ENCODE data around the gene EIF5AL1. TPM values are rescaled to one million over a fixed set of nuclear protein-coding genes. Genes with fewer than 3 reads are reported as not detected.

EIF5AL1 gene
- total and polyA plus RNA-seq, 10 of the 15 experiments (the other 5 are each of a cell fraction or from before 2014, with no cell fraction given), result 0.02 to 8.3 (median 0.45) TPM; not detected in 1

DNA sequence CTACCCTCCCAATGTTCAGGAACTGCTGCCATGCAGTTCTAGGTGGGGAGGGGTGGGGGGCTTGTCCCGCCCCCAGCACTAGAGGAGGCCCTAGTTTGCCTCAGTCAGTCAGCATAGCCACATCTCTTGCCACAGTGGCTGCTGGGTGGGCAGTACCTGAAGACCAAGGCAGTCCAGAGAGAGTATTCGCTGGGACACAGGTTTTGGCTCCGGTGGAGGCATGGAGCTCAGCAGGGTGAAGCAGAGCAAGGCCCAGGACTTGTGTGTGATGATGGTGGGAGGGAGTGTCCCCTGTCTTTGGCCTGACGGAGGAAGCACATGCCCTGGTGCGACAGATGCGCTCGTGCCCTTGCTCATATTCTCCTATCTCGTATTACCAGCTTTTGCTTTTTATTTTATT, 42.2 kb upstream of the EIF5AL1 start:
- Histone ChIP-seq H3K27me3 (replicated peaks in 1 of 2; ENCODE audit: control insufficient read depth in 2 of 2, insufficient read depth in 2 of 2, low read length in 1 of 2) (no peaks in the 10 kb centered on the region), H3K27ac (ENCODE audit: control insufficient read depth, insufficient read depth) (no peak overlapping the region), H2AFZ (ENCODE audit: control insufficient read depth, low read depth, low read length) (no peak overlapping the region), H3K9ac (ENCODE audit: control insufficient read depth, insufficient read depth, low read length) (no peak overlapping the region), H3K4me1 (ENCODE audit: control insufficient read depth, insufficient read depth, low read length) (no peaks in the 10 kb centered on the region), H3K79me2 (ENCODE audit: control insufficient read depth, insufficient read depth, low read length) (no peaks in the 10 kb centered on the region), H3K36me3 (ENCODE audit: control insufficient read depth in 2 of 2, insufficient read depth in 2 of 2, low read length in 1 of 2) (no peaks in the 10 kb centered on the region), H3K9me3 (replicated peaks; ENCODE audit: control insufficient read depth, insufficient read depth, low read length) (no peaks in the 10 kb centered on the region), H3K4me3 (no peak overlapping the region), H3K4me2 (ENCODE audit: control insufficient read depth, insufficient read depth) (no peak overlapping the region), H4K20me1 (ENCODE audit: control insufficient read depth, insufficient read depth) (no peaks in the 10 kb centered on the region)
- ChIA-PET CTCF (interaction anchor here (0.9 to 4.1 kb wide), 5 partner anchors 11 to 97 kb away, joined by 3 to 44 read pairs (median 6); no protein-coding TSS in a partner anchor), SMC1A (ENCODE audit: uncharacterized antibody, unreplicated experiment) (interaction anchor here (1.1 to 3.8 kb wide), 2 partner anchors 9 to 96 kb away, joined by 3 to 28 read pairs; no protein-coding TSS in a partner anchor), RAD21 (ENCODE audit: unreplicated experiment) (interaction anchor here (4.5 kb wide), 1 partner anchor 96 kb away, joined by 25 read pairs; no protein-coding TSS in a partner anchor), POLR2A (no interaction called here)
- DNase-seq (ENCODE audit: low read depth, low spot score) (no peak), FAIRE-seq (no peak), ATAC-seq (no peak)
- intact Hi-C loops (cut with micrococcal nuclease; ENCODE audit: unreplicated experiment) (no loop called here), in situ Hi-C loops (cut with MboI) (no loop called here)
- 38% methylated on average over 8 of the region's 8 CpGs for WGBS (ENCODE audit: insufficient coverage, insufficient replicate concordance, low lambda C conversion rate, missing lambda C conversion rate)
- no TSS peak for BruUV-seq (replicated peaks)
- TF ChIP-seq TCF3 (IDR thresholded peaks at IDR 0.05; ENCODE audit: borderline replicate concordance, insufficient read depth, low read depth, low read length) (no peak), ETV6 (conservative IDR thresholded peaks at IDR 0.05 in 1 of 2, IDR thresholded peaks at IDR 0.05 in 1 of 2; ENCODE audit: borderline replicate concordance in 1 of 2, low read depth in 1 of 2) (no peak), YBX1 (IDR thresholded peaks at IDR 0.05) (no peak), SIX5 (IDR thresholded peaks at IDR 0.05; ENCODE audit: low read depth, low read length, severe bottlenecking) (no peak), KAT2A (conservative IDR thresholded peaks at IDR 0.05; ENCODE audit: control insufficient read depth, low read depth, low read length) (no peak), MEF2A (IDR thresholded peaks at IDR 0.05; ENCODE audit: insufficient read depth, low read depth, low read length) (no peak), EP300 (IDR thresholded peaks at IDR 0.05; ENCODE audit: borderline replicate concordance in 1 of 2, control insufficient read depth in 1 of 2, low read depth in 2 of 2, low read length in 2 of 2) (no peak), JUNB (IDR thresholded peaks at IDR 0.05) (no peak), IKZF2 (IDR thresholded peaks at IDR 0.05) (no peak), RBBP5 (conservative IDR thresholded peaks at IDR 0.05) (no peak)
- TF ChIP-seq, protein P1, sequence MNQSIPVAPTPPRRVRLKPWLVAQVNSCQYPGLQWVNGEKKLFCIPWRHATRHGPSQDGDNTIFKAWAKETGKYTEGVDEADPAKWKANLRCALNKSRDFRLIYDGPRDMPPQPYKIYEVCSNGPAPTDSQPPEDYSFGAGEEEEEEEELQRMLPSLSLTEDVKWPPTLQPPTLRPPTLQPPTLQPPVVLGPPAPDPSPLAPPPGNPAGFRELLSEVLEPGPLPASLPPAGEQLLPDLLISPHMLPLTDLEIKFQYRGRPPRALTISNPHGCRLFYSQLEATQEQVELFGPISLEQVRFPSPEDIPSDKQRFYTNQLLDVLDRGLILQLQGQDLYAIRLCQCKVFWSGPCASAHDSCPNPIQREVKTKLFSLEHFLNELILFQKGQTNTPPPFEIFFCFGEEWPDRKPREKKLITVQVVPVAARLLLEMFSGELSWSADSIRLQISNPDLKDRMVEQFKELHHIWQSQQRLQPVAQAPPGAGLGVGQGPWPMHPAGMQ (IDR thresholded peaks at IDR 0.05; ENCODE audit: borderline replicate concordance), result no peak
- TF ChIP-seq, protein P2, sequence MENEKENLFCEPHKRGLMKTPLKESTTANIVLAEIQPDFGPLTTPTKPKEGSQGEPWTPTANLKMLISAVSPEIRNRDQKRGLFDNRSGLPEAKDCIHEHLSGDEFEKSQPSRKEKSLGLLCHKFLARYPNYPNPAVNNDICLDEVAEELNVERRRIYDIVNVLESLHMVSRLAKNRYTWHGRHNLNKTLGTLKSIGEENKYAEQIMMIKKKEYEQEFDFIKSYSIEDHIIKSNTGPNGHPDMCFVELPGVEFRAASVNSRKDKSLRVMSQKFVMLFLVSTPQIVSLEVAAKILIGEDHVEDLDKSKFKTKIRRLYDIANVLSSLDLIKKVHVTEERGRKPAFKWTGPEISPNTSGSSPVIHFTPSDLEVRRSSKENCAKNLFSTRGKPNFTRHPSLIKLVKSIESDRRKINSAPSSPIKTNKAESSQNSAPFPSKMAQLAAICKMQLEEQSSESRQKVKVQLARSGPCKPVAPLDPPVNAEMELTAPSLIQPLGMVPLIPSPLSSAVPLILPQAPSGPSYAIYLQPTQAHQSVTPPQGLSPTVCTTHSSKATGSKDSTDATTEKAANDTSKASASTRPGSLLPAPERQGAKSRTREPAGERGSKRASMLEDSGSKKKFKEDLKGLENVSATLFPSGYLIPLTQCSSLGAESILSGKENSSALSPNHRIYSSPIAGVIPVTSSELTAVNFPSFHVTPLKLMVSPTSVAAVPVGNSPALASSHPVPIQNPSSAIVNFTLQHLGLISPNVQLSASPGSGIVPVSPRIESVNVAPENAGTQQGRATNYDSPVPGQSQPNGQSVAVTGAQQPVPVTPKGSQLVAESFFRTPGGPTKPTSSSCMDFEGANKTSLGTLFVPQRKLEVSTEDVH (IDR thresholded peaks at IDR 0.05; ENCODE audit: low read depth, partially characterized antibody), result no peak
- TF ChIP-seq, protein P3, sequence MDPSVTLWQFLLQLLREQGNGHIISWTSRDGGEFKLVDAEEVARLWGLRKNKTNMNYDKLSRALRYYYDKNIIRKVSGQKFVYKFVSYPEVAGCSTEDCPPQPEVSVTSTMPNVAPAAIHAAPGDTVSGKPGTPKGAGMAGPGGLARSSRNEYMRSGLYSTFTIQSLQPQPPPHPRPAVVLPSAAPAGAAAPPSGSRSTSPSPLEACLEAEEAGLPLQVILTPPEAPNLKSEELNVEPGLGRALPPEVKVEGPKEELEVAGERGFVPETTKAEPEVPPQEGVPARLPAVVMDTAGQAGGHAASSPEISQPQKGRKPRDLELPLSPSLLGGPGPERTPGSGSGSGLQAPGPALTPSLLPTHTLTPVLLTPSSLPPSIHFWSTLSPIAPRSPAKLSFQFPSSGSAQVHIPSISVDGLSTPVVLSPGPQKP (IDR thresholded peaks at IDR 0.05; ENCODE audit: low read depth, low read length), result no peak
- TF ChIP-seq, protein P4, sequence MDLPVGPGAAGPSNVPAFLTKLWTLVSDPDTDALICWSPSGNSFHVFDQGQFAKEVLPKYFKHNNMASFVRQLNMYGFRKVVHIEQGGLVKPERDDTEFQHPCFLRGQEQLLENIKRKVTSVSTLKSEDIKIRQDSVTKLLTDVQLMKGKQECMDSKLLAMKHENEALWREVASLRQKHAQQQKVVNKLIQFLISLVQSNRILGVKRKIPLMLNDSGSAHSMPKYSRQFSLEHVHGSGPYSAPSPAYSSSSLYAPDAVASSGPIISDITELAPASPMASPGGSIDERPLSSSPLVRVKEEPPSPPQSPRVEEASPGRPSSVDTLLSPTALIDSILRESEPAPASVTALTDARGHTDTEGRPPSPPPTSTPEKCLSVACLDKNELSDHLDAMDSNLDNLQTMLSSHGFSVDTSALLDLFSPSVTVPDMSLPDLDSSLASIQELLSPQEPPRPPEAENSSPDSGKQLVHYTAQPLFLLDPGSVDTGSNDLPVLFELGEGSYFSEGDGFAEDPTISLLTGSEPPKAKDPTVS (IDR thresholded peaks at IDR 0.05; ENCODE audit: low read depth, low read length), result no peak
- TF ChIP-seq, protein P5, sequence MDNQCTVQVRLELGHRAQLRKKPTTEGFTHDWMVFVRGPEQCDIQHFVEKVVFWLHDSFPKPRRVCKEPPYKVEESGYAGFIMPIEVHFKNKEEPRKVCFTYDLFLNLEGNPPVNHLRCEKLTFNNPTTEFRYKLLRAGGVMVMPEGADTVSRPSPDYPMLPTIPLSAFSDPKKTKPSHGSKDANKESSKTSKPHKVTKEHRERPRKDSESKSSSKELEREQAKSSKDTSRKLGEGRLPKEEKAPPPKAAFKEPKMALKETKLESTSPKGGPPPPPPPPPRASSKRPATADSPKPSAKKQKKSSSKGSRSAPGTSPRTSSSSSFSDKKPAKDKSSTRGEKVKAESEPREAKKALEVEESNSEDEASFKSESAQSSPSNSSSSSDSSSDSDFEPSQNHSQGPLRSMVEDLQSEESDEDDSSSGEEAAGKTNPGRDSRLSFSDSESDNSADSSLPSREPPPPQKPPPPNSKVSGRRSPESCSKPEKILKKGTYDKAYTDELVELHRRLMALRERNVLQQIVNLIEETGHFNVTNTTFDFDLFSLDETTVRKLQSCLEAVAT (IDR thresholded peaks at IDR 0.05), result no peak
